Activated CD4-positive, alpha-beta T cell treated with anti-CD3 and anti-CD28 coated beads, Interleukin-10, Interleukin-2, amounts not matched to agents 100 ng/mL and 50 ng/mL, durations not matched to agents 16 hours and 8 hours (primary cell): ENCODE measurements around the gene TTC17.
"Not testable (repeated sequence)": the region's sequence is repeated elsewhere in the genome, so short reads cannot be mapped to it uniquely, and the experiment has no call there.

Experiments
- DNase-seq: peaks from one replicate; pipeline ENCODE4 v3.0.0-alpha.2; 2020

The TTC17 gene

GRCh38 chr11:43459246-43459645 is 100.5 kb downstream of the TTC17 start:
- DNase-seq: no peak

DNA sequence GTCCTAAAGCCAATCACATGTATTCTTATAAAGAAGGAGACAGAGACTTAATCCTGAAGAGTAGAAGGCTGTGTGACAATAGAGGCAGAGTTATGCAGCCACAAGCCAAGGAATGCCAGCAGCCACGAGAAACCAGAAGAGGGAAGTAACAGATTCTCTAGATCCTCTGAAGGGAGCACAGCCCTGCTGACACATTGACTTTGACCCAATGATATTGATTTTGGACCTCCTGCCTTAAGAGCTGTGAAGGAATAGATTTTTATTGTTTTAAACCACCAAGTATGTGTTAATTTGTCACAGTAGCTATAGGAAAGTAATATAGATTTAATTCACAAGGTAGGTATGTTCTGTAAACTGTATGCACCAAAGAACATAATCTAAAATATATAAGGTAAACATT is 103.6 kb downstream of the TTC17 start:
- DNase-seq: no peak

DNA sequence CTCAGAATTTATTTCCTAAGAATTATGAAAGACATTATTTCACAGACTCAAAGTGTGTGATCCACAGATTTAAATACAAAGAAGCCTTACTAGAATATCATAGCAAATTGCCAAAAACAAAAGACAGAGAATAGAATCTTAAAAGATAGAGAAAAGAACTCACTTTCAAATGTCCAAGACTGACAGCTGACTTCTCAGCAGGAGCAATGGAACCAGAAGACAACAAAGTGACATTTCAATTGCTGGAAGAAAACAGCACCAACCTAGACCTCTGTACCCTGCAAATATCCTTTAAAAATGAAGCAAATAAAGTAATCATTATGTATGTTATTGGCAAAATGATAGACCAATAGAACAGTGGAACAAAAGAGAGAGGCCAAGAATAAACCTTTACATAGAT is 109.2 kb downstream of the TTC17 start:
- DNase-seq: no peak

GRCh38 chr11:43477491-43477890 is 118.8 kb downstream of the TTC17 start:
- DNase-seq: not testable (repeated sequence)

GRCh38 chr11:43486141-43486540 is 127.4 kb downstream of the TTC17 start:
- DNase-seq: no peak

DNA sequence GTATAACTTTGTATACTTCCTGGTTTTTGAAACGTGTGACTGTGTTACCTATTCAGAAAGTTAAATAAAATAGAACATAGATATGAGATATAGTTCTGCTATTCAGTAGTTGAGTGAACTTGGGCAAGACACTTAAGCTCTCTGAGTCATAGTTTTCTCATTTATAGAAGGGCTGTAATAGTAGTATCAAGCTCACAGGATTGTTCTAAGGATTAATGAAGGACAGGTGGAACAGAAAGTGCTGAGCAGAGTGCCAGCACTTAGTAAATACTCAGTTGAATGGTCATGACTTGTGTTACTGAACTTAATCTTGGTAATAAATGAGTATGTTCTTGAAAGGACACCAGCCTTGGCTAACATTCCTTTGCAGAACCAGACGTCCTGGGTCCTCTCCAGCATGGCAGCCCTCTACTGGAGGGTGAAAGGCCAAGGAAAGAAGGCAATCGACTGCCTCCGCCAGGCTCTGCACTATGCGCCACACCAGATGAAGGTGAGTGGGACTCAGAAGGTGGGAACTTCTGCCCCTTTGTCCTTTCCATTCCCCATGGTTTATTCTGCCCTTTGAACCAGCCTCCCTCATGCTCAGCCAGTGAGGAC is 131.2 kb downstream of the TTC17 start:
- no peak for DNase-seq

- DNase-seq: no peak
Measured at GRCh38 chr11:43492701-43493100, 134.0 kb downstream of the TTC17 start.

DNA sequence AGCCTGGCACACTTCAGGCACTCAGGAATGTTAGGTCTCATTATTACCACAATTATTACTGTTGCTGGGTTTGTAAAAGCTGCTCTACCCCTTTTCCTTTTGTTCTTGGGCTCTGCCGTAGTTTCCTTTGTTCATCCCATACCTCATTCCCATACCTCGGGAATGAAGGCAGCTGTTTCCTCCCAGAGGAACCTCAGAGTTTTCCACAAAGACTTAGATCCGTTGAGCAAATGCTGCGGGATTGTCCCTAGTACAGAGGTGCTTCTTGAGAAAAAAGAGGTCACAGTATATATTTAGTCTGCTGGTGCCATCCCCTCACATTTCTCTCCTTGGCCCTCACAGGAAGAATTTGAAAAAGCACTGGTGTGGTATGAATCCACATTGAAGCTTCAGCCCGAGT is 134.7 kb downstream of the TTC17 start:
- no peak for DNase-seq

GRCh38 chr11:43497144-43497543 is 138.4 kb downstream of the TTC17 start:
- DNase-seq: no peak

GRCh38 chr11:43498561-43498960 is 139.8 kb downstream of the TTC17 start:
- no peak for DNase-seq

DNA sequence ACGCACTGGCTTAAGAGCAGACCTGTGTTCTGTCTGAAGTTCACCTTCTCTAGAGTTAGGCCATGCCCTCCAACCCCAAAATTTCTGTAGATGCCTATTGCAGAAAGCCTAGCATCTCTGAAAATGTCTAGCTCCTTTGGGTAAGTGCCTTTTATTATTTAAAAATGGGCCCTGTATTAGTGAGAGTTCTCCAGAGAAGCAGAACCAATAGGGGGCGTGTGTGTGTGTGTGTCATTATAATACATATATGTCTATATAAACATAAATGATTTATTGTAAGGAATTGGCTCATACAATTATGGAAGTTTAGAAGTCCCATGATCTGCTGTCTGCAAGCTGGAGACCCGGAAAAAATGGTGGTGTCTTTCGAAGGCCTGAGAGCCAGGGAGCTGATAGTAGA is 144.7 kb downstream of the TTC17 start:
- DNase-seq: no peak

- DNase-seq: peak; percentile 8
Measured at GRCh38 chr11:43504316-43504950, 145.7 kb downstream of the TTC17 start.

DNA sequence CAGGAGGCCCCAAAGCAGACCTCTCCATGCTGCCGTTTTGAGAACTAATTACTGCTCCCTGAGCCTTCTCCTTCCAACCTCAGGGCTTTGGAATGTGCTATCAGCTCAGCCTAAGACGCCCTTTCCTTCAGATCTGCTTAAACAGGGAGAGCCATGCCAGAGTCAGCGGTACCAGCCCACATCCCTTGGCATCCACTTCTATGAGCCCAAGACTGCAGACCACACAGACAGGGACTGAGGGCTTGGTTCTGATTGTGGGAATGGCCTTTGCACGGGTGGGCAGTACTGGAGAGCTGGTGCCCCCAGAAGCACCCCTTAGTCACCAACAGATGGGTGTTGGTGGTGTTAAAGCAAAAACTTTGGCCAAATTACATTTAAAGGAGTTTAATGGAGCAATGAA is 146.5 kb downstream of the TTC17 start:
- no peak for DNase-seq

GRCh38 chr11:43507171-43507570 is 148.5 kb downstream of the TTC17 start:
- no peak for DNase-seq

GRCh38 chr11:43508511-43508918 is 149.8 kb downstream of the TTC17 start:
- no peak for DNase-seq

- DNase-seq: no peak
Measured at GRCh38 chr11:43511959-43512358, 153.2 kb downstream of the TTC17 start.

- no peak for DNase-seq
Measured at GRCh38 chr11:43515090-43515489, 156.4 kb downstream of the TTC17 start.

GRCh38 chr11:43516316-43516850 is 157.7 kb downstream of the TTC17 start:
- no peak for DNase-seq

DNA sequence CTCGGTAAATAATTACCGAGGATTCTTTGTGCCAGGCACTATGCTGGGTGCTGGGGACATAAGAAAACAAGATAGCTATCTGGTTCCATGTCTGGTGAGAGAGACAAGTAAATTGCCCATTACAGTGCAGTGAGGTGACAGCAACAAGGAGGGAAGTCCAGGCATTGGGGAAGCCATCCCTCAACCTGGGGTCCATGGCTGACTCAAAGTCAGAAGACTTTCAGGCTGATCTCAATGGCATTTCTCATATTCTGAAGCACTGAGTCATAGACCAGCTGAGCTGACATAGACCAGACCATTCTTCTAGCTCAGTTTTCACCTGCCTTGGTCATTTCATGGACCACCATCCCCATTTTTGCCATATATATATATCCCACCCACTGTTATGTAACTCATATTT is 158.8 kb downstream of the TTC17 start:
- no peak for DNase-seq

- no peak for DNase-seq
Measured at GRCh38 chr11:43518408-43519160, 159.9 kb downstream of the TTC17 start.

GRCh38 chr11:43521471-43521870 is 162.8 kb downstream of the TTC17 start:
- DNase-seq: no peak

DNA sequence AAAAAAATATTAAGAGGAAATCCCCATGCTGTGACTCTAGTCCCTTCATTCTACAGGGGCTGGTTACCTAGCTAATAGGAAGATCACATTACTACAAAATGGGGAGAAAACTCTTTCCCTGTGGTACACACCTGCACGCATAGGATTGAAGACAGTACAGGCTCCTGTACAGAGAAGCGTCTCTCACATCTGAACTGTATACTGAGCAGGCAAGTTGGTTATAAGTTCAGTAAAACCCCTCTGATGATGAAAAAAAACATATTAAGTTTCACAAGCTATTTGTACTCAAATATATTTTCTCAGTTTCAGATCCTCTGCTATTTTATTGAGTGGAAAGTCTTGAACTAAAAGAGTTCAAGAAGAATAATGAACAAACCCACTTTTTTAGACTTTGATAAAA is 164.9 kb downstream of the TTC17 start:
- DNase-seq: no peak

DNA sequence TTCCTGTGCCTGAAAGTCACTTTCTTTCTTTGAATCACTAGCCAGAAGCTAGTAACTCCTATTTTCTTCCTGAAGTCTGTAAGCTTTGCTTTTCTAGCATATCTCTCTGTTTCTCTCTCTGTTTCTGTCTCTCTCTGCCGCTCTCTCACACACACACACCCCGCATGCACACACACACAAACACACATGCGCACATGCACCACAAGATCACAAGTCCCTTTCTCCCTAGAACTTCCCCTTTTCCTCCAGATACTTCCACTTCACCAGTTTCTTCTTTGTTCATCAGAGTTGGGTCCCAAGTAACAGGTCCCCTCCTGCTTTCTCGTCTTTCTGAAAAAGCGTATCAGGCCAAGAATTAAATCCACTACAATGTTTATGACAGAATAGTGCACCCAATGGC is 173.3 kb downstream of the TTC17 start:
- no peak for DNase-seq
